ENCODE measurements around the gene NAGLU.
"Not testable (repeated sequence)": the region's sequence is repeated elsewhere in the genome, so short reads cannot be mapped to it uniquely, and the experiment has no call there.

NAGLU gene

DNA sequence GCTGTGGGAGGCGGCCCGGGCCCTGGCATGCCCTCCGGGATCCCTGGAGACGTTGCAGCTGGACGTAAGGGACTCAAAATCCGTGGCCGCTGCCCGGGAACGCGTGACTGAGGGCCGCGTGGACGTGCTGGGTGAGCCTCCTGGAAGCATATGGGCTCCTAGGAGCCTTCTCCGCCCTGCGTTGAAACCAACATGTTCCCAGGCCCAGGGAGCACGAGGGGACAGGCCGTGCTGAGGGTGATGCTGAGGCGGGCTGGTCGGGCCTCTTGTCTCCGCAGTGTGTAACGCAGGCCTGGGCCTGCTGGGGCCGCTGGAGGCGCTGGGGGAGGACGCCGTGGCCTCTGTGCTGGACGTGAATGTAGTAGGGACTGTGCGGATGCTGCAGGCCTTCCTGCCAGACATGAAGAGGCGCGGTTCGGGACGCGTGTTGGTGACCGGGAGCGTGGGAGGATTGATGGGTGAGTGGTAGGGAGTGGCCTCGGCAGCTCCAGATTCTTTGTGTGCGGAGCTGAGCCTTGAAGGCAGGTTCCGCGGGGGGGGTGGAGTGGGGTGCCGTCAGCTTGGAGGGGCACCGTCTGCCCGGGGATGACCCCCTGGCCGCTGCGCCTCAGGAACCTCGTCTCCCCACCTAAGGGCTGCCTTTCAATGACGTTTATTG, 17.2 kb downstream of the NAGLU start:
- TF ChIP-seq PAX5 (IDR thresholded peaks at IDR 0.05; ENCODE audit: insufficient read depth, low read length, severe bottlenecking) = no peak
- no peak for TF ChIP-seq POU2F2 (IDR thresholded peaks at IDR 0.05; ENCODE audit: low read depth, low read length)
- no peak for TF ChIP-seq POLR2AphosphoS5 (IDR thresholded peaks at IDR 0.05; ENCODE audit: low read depth, low read length)
- no peak for TF ChIP-seq POLR2A (IDR thresholded peaks at IDR 0.05; ENCODE audit: low read depth, low read length)
- no peak for TF ChIP-seq SPI1 (IDR thresholded peaks at IDR 0.05; ENCODE audit: low read depth, low read length)
- no peak for TF ChIP-seq TAF1 (IDR thresholded peaks at IDR 0.05; ENCODE audit: low read depth, low read length)
- DNase-seq (ENCODE audit: insufficient read length, low spot score) (no peak), FAIRE-seq (no peak)

DNA sequence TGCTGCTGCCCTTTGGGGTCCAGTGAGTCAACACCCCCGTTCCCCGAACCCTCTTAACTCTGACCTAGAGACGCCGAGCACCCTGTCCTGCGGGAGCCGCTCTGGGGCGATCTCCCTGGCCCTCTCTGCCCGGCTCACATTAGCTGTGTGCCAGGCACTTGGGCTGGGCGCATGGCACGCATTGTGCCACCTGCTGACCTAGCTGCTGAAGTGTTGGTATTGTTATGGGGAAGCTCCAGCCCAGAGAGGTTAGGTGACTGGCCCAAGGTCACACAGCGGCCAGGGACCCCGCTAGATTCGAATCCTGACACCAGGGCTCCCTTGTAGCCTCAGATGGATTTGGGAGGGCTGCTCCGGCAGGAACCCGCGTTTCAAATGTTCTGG, 17.8 kb downstream of the NAGLU start:
- TF ChIP-seq POU2F2 (IDR thresholded peaks at IDR 0.05; ENCODE audit: low read depth, low read length) (no peak), TAF1 (IDR thresholded peaks at IDR 0.05; ENCODE audit: low read depth, low read length) (no peak), POLR2AphosphoS5 (IDR thresholded peaks at IDR 0.05; ENCODE audit: low read depth, low read length) (no peak), PAX5 (IDR thresholded peaks at IDR 0.05; ENCODE audit: insufficient read depth, low read length, severe bottlenecking) (no peak), SPI1 (IDR thresholded peaks at IDR 0.05; ENCODE audit: low read depth, low read length) (no peak), POLR2A (IDR thresholded peaks at IDR 0.05; ENCODE audit: low read depth, low read length) (no peak)
- DNase-seq (ENCODE audit: insufficient read length, low spot score) (no peak), FAIRE-seq (no peak)

DNA sequence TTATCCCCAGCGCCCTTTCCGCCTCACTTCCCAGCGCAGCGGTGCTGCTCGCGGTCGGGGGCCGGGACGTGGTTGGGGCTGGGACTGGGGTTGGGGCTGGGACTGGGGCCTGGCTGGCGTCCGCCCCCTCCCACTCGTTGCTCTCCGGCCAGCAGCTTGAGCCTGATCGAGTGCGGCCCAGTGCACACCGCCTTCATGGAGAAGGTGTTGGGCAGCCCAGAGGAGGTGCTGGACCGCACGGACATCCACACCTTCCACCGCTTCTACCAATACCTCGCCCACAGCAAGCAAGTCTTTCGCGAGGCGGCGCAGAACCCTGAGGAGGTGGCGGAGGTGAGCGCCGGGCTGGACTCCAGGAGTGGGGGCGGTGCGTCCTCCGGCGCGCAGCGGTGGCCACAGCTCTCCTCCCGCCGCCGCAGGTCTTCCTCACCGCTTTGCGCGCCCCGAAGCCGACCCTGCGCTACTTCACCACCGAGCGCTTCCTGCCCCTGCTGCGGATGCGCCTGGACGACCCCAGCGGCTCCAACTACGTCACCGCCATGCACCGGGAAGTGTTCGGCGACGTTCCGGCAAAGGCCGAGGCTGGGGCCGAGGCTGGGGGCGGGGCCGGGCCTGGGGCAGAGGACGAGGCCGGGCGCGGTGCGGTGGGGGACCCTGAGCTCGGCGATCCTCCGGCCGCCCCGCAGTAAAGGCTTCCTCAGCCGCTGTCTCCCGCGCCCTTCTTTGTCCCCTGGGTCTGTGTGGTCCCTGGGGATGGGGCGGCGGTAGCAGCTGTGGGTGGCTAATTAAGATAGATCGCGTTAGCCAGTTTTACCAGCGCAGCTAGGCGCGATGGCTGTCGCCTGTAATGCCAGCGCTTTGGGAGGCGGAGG, 18.4 kb downstream of the NAGLU start:
- DNase-seq (ENCODE audit: insufficient read length, low spot score) (peak; percentile 94), FAIRE-seq (peak; percentile 94)
- TF ChIP-seq POLR2AphosphoS5 (IDR thresholded peaks at IDR 0.05; ENCODE audit: low read depth, low read length) (peak; percentile 78), POLR2A (IDR thresholded peaks at IDR 0.05; ENCODE audit: low read depth, low read length) (peak; percentile 68), TAF1 (IDR thresholded peaks at IDR 0.05; ENCODE audit: low read depth, low read length) (0 out of 2 replicates have a peak, but pooled peaks have one; percentile 16), PAX5 (IDR thresholded peaks at IDR 0.05; ENCODE audit: insufficient read depth, low read length, severe bottlenecking) (peak; percentile 61), SPI1 (IDR thresholded peaks at IDR 0.05; ENCODE audit: low read depth, low read length) (no peak), POU2F2 (IDR thresholded peaks at IDR 0.05; ENCODE audit: low read depth, low read length) (no peak)

DNA sequence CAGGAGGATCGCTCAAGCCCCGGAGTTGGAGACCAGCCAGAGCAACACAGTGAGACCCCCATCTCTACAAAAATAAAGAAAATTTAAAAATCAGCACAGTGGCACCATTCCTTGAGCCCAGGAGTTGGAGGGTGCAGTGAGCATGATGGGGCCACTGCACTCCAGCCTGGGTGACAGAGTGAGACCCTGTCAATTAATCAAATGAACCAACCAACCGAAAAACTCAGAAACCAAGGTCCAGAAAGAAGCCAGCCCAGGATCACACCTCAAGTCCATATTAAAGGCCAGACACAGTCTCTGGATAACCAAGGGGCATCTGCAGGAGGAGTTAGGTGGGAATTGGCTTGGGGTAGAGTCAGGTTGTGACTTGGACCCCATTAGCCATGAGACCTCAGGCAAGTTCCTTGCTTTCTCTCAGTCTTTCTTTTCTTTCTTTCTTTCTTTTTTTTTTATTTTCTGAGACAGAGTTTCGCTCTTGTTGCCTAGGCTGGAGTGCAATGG, 19.1 kb downstream of the NAGLU start:
- no peak for TF ChIP-seq PAX5 (IDR thresholded peaks at IDR 0.05; ENCODE audit: insufficient read depth, low read length, severe bottlenecking)
- TF ChIP-seq POLR2A (IDR thresholded peaks at IDR 0.05; ENCODE audit: low read depth, low read length) = no peak
- TF ChIP-seq TAF1 (IDR thresholded peaks at IDR 0.05; ENCODE audit: low read depth, low read length) = no peak
- TF ChIP-seq POU2F2 (IDR thresholded peaks at IDR 0.05; ENCODE audit: low read depth, low read length) = no peak
- no peak for TF ChIP-seq SPI1 (IDR thresholded peaks at IDR 0.05; ENCODE audit: low read depth, low read length)
- no peak for TF ChIP-seq POLR2AphosphoS5 (IDR thresholded peaks at IDR 0.05; ENCODE audit: low read depth, low read length)
- FAIRE-seq = no peak
- no peak for DNase-seq (ENCODE audit: insufficient read length, low spot score)

DNA sequence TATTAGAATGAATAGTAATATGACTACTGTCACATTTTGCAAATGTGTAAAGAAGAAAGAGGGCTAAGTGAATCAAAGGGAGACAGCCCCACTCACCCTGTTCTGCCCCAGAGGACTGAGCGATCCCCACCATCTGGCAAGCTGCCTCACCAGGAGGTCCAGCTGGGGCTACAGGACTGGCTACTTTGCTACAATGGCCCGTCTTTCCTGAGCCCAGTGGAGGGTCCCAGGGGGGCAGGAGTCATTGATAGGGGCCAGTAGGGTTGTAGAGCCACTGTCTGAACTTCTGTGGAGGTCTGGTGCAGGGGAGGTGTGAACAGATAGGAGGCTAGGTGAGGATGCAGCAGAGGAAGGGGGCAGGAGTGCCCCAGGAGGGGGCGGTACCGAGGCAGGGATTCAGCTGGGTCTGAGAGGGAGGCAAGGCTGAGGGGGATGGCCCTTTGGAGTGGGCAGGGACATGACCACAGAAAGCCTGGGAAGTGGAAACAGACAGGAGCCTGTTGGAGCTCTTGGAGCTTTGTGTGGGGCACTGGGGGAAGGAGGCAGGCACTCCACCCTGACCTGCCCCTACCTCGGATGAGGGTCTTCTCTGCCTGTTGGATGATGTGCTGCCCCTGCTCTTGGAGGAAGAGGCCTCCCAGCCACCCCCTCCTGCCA, 20.0 kb downstream of the NAGLU start:
- DNase-seq (ENCODE audit: insufficient read length, low spot score) = not testable (repeated sequence)
- peak; percentile 80 for FAIRE-seq

DNA sequence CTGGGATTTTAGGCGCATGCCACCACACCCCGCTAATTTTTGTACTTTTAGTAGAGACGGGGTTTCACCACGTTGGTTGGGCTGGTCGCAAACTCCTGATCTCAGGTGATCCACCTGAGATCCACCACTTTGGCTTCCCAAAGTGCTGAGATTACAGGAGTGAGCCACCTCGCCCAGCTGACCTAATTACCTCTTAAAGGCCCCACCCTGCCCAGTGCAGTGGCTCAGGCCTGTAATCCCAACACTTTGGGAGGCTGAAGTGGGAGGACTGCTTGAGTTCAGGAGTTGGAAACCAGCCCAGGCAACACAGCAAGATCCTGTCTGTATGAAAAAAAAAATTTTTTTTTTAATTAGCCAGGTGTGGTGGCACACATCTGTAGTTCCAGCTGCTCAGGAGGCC, 23.0 kb downstream of the NAGLU start:
- no peak for TF ChIP-seq POU2F2 (IDR thresholded peaks at IDR 0.05; ENCODE audit: low read depth, low read length)
- TF ChIP-seq POLR2A (IDR thresholded peaks at IDR 0.05; ENCODE audit: low read depth, low read length) = no peak
- no peak for TF ChIP-seq SPI1 (IDR thresholded peaks at IDR 0.05; ENCODE audit: low read depth, low read length)
- TF ChIP-seq TAF1 (IDR thresholded peaks at IDR 0.05; ENCODE audit: low read depth, low read length) = no peak
- no peak for TF ChIP-seq PAX5 (IDR thresholded peaks at IDR 0.05; ENCODE audit: insufficient read depth, low read length, severe bottlenecking)
- no peak for TF ChIP-seq POLR2AphosphoS5 (IDR thresholded peaks at IDR 0.05; ENCODE audit: low read depth, low read length)
- DNase-seq (ENCODE audit: insufficient read length, low spot score) (no peak), FAIRE-seq (no peak)

- DNase-seq (ENCODE audit: insufficient read length, low spot score) (no peak), FAIRE-seq (no peak)
- TF ChIP-seq POU2F2 (IDR thresholded peaks at IDR 0.05; ENCODE audit: low read depth, low read length) = no peak
- no peak for TF ChIP-seq TAF1 (IDR thresholded peaks at IDR 0.05; ENCODE audit: low read depth, low read length)
- no peak for TF ChIP-seq SPI1 (IDR thresholded peaks at IDR 0.05; ENCODE audit: low read depth, low read length)
- no peak for TF ChIP-seq PAX5 (IDR thresholded peaks at IDR 0.05; ENCODE audit: insufficient read depth, low read length, severe bottlenecking)
- TF ChIP-seq POLR2A (IDR thresholded peaks at IDR 0.05; ENCODE audit: low read depth, low read length) = no peak
- no peak for TF ChIP-seq POLR2AphosphoS5 (IDR thresholded peaks at IDR 0.05; ENCODE audit: low read depth, low read length)
These were observed 24.2 kb downstream of the NAGLU start for GRCh38 chr17:42560246-42560645.

DNA sequence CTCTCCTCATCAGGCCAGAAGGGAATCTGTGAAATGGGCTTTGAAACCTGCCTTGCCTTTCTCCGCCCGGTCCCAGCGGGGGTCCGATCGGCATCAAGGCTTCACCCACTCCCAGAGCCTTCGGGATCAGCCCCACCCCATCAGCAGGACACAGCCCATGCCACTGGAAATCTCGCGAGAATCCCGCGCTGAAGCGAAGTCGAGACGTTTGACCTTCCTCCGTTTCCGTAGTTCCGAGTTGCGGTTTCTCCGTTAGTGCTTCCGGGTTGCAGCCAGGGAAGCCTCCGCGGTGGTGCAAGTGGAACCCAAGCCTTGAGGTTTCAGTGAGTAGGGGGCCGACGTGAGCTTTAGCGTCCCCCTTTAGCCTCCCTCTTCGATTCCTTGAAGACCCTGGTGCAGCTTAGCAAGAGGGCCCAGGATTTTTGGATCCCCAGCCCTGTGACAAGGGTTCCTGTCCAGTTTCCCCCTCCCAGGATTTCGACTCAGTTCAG, 25.9 kb downstream of the NAGLU start, which contains the start of gene COASY:
Gene COASY, plus strand, starts transcription at position 252 of the 491 bp plus-strand sequence. CDS start 475 bp downstream, outside the sequence.
- no peak for TF ChIP-seq SPI1 (IDR thresholded peaks at IDR 0.05; ENCODE audit: low read depth, low read length)
- TF ChIP-seq POLR2A (IDR thresholded peaks at IDR 0.05; ENCODE audit: low read depth, low read length) = peak; percentile 87
- TF ChIP-seq POLR2AphosphoS5 (IDR thresholded peaks at IDR 0.05; ENCODE audit: low read depth, low read length) = peak; percentile 93
- TF ChIP-seq POU2F2 (IDR thresholded peaks at IDR 0.05; ENCODE audit: low read depth, low read length) = peak; percentile 85
- TF ChIP-seq TAF1 (IDR thresholded peaks at IDR 0.05; ENCODE audit: low read depth, low read length) = peak; percentile 88
- no peak for TF ChIP-seq PAX5 (IDR thresholded peaks at IDR 0.05; ENCODE audit: insufficient read depth, low read length, severe bottlenecking)
- FAIRE-seq = peak; percentile 94
- peak; percentile 96 for DNase-seq (ENCODE audit: insufficient read length, low spot score)
